Left ventricle myocardium inferior (tissue), 1 donor: ENCODE results near the gene RPS6KA4. TPM values are rescaled to one million over a fixed set of nuclear protein-coding genes. Genes with fewer than 3 reads are reported as not detected.

Source experiments
- DNase-seq: peaks from one replicate; pipeline ENCODE4 v3.0.0-alpha.2; 2020
- H3K27ac ChIP-seq: fragments of 200-600 bp; replicated peaks from 2 replicates; pipeline ENCODE4 v1.8.0; 2021
- H3K27me3 ChIP-seq: fragments of 200-600 bp; 2 replicates; pipeline ENCODE4 v1.8.0; 2021; ENCODE audit warnings: low read depth
- H3K36me3 ChIP-seq: fragments of 200-600 bp; 2 replicates; pipeline ENCODE4 v1.8.0; 2021
- H3K4me1 ChIP-seq: fragments of 200-600 bp; 2 replicates; pipeline ENCODE4 v1.8.0; 2021
- H3K4me3 ChIP-seq: fragments of 200-600 bp; 2 replicates; pipeline ENCODE4 v1.8.0; 2021; ENCODE audit warnings: mild to moderate bottlenecking, moderate library complexity
- H3K9me3 ChIP-seq: fragments of 200-600 bp; replicated peaks from 2 replicates; pipeline ENCODE4 v1.8.0; 2021
- intact Hi-C: fragments of 100-400 bp; cut with micrococcal nuclease; formaldehyde crosslinking; loops from one replicate; pipeline ENCODE4 v1.11.0; 2022
- total RNA-seq: library from RNA; stranded (reverse); fragmentation: NEBNext Ultra II Directional; extraction: Animal tissue kit (Norgen Biotek cat#: 25700); gene quantifications from one replicate; pipeline ENCODE4 v1.2.1, GENCODE V29; 2021
- TF ChIP-seq, protein P1 (sequence below): fragments of 200-600 bp; IDR thresholded peaks from 2 replicates; pipeline ENCODE4 v1.8.0; 2021; ENCODE audit warnings: antibody characterized with exemption, mild to moderate bottlenecking, borderline replicate concordance
- donor health status: DM: no; HTN: yes; CAD: no; lungs with severe emphysema.

RPS6KA4 gene
- total RNA-seq, 1 donor from 2014 or later: 16.8 TPM

DNA sequence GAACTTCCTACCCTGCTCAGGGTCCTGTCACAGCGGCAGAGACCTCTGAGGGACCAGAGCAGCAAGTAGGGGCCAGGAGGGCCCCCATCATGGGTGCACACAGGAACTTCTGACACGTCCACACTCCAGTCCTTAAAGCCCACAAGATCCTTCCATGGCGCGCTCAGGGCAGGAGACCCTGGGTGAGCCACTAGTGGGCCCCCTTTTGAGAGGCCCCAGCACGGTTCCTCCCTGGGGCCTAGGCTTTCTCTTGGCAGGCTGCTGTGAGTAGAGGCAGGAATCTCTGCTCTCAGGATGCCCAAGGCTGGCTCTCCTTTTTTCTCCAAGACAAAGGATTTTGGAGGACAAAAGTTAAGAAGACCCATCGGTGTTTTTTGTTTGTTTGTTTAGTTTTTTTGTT lies 22.4 kb downstream of the RPS6KA4 start:
- Histone ChIP-seq H3K4me3 (no peak overlapping the region), H3K36me3 (no peaks in the 10 kb centered on the region), H3K27me3 (peaks cover 18% of the 10 kb centered on the region), H3K27ac (no peak overlapping the region), H3K9me3 (no peaks in the 10 kb centered on the region), H3K4me1 (peaks cover 37% of the 10 kb centered on the region)
- no peak for DNase-seq
- TF ChIP-seq, protein P1, sequence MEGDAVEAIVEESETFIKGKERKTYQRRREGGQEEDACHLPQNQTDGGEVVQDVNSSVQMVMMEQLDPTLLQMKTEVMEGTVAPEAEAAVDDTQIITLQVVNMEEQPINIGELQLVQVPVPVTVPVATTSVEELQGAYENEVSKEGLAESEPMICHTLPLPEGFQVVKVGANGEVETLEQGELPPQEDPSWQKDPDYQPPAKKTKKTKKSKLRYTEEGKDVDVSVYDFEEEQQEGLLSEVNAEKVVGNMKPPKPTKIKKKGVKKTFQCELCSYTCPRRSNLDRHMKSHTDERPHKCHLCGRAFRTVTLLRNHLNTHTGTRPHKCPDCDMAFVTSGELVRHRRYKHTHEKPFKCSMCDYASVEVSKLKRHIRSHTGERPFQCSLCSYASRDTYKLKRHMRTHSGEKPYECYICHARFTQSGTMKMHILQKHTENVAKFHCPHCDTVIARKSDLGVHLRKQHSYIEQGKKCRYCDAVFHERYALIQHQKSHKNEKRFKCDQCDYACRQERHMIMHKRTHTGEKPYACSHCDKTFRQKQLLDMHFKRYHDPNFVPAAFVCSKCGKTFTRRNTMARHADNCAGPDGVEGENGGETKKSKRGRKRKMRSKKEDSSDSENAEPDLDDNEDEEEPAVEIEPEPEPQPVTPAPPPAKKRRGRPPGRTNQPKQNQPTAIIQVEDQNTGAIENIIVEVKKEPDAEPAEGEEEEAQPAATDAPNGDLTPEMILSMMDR: no peak
- intact Hi-C loops: no loop called here

DNA sequence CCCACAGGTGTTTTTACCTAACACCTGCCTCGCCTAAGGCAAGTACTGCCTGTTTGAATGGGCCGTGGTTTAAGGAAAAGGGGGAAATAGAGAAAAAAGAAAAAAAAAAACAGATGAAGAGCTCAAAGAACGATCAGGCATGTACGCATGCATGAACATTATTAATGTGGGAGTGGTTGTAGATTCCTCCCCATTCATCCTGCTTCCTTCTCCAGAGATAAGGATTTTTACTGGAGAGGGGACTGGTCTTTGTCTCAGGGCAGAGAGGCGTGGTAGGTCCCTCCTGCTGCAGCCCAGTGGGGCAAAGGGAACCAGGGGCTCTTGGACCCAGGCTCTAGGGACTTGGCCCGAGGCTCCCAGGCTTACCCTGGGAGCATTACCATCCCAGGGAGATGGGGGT lies 23.1 kb downstream of the RPS6KA4 start:
- TF ChIP-seq, protein P1: no peak
- Histone ChIP-seq H3K36me3 (no peaks in the 10 kb centered on the region), H3K27ac (no peak overlapping the region), H3K4me1 (peaks cover 37% of the 10 kb centered on the region), H3K9me3 (no peaks in the 10 kb centered on the region), H3K4me3 (no peak overlapping the region), H3K27me3 (peaks cover 18% of the 10 kb centered on the region)
- no peak for DNase-seq
- intact Hi-C loops: no loop called here

DNA sequence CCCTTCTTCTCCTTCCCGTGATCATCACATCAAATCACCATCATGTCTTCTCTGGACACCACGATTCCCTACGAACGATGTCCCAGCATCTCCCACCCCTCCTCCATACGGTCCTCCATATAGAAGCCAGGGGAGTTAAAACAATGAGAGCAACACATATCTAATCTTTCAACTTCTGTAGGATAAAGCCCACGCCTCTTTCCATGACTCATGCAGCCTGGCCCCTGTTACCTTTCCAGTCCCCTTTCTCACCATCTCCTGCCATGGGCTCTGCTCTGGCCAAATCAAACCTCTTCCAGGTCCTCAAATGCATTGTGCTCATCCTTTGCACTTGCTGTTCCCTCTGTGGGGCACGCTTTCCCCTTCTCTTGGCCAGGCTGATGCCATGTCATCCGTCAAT lies 23.6 kb downstream of the RPS6KA4 start:
- no peak for DNase-seq
- peaks cover 37% of the 10 kb centered on the region for H3K4me1 ChIP-seq
- peaks cover 18% of the 10 kb centered on the region for H3K27me3 ChIP-seq
- no peaks in the 10 kb centered on the region for H3K36me3 ChIP-seq
- no peak overlapping the region for H3K27ac ChIP-seq
- no peak overlapping the region for H3K4me3 ChIP-seq
- intact Hi-C loops: no loop called here
- TF ChIP-seq, protein P1: no peak
- no peaks in the 10 kb centered on the region for H3K9me3 ChIP-seq

DNA sequence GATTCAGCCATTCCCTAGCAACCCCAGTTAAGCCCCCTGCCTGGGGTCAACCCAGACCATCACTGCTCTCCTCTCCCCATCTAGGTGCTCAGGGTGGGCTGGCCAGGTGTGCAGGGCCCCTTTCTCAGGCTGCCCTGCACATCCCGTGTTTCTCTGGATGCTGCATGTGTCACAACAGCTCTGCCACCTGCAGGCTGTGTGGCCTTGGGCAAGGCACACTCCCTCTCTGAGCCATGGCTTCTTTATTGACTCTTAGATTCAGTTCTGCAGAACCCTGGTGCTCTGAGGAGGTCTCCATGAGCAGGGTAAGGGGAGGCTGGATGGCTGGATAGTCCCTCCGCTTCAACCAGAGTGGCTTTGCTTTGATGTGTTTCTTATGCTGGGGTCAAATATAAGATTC lies 24.6 kb downstream of the RPS6KA4 start:
- DNase-seq: no peak
- Histone ChIP-seq H3K9me3 (no peaks in the 10 kb centered on the region), H3K4me1 (peaks cover 32% of the 10 kb centered on the region), H3K4me3 (no peak overlapping the region), H3K27me3 (peaks cover 18% of the 10 kb centered on the region), H3K27ac (no peak overlapping the region), H3K36me3 (no peaks in the 10 kb centered on the region)
- TF ChIP-seq, protein P1: no peak
- intact Hi-C loops: no loop called here

DNA sequence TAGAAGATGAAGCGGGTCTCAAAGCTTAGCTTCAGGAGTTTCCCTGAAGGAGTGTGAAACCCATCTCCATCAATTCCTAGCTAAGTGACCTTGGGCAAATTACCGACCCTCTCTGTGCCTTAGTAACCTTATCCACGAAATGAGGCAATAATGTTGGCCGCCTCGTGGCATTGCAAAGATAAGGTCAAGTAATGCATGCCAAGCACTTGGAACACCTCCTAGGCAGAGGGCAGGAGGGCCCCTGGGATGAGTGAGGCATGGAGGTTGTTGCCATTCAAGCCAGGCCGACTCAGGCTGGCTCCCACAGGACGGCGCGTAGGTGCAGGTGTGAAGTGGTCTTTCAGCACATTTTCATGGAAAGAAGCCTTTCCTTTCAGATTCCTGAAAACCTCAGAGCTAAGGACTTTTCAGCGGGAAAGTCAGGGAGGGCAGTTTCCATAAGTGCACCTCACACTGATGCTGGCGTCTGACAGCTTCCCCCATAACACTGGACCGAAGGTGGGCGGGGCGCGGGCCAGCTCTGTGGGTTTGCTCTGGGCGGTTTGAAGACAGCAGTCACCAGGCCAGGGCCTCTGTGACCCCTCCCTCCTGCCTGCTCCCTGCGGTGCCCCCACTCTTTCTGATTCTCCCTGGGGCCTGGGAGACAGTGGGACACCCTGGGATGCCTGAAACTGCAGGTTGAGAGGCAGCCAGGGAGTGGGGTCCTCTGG lies 25.2 kb downstream of the RPS6KA4 start:
- Histone ChIP-seq H3K27ac (no peak overlapping the region), H3K9me3 (no peaks in the 10 kb centered on the region), H3K36me3 (no peaks in the 10 kb centered on the region), H3K4me1 (peaks cover 26% of the 10 kb centered on the region), H3K4me3 (no peak overlapping the region), H3K27me3 (peaks cover 18% of the 10 kb centered on the region)
- intact Hi-C loops: no loop called here
- TF ChIP-seq, protein P1: no peak
- no peak for DNase-seq
